GM18502 (cell line): ENCODE results near the gene ANKMY1.

Experiments
- ATAC-seq: cut with Tn5 transposase; IDR thresholded peaks from one replicate; pipeline ENCODE4 v1.9.1; 2021; ENCODE audit warnings: mild to moderate bottlenecking; ENCODE audit not compliant: unreplicated experiment, poor library complexity

Gene ANKMY1

DNA sequence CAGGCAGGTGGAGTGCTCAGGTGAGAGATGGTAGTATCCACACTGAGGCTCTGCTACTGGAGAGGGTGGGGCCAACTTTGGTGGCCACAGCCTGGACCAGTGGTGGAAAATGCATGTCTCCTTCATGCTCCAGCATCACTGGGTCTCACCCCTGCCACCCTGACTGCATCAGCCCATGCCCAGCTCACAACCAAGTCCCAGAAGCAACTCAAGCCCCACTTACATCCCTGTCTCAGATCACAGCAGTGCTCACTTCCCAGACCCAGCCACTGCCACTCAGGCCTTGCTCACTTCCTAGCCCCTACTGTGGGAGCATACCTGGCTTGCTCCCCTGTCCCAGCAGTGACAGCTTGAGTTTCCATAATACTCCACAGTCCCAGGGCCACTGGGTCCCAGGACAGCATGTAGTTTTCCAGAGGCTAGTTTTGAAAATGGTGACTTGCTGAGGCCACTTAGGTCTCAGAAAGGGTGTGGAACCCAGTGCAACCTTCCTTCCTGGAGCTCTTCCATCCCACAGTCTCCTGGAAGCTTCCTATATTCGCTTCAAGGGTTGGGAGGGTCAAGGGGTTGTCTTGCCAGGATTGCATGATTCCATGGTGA, 63.5 kb downstream of the ANKMY1 start:
- ATAC-seq: no peak

DNA sequence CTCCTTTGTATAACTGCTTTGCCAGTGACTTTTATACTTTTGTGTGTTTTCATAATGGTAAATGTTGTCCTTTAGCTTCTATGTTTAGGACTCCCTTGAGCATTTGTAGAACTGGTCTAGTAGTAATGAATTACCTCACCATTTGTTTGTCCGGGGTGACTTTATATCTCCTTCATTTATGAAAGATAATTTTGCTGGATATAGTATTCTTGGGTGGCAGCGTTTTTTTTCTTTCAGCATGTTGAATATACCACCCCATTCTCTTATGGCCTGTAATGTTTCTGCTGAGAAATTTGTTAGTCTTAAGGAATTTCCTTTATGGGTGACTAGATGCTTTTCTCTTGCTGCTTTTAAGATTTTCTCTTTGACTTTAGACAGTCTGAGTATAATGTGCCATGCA, 66.3 kb downstream of the ANKMY1 start:
- ATAC-seq: no peak

DNA sequence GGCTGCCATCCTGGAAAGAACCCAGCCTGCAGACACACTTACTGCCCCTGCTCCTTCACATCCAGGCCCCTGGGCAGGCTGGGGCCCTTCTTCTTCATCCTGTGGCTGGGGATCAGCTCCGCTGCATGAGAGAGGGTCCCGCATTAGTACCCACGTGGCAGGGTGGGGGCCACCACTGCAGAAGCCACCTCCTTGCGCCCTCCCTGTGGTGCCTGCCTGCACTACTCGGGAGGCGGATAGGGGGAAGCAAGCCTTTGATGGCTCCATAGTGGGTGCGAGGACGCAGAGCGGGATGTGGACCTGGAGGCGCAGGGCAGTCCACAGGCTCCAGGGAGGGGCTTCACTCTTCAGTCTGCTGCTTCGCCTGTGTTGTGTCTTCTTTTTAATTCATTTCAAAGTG, 75.6 kb downstream of the ANKMY1 start:
- no peak for ATAC-seq

DNA sequence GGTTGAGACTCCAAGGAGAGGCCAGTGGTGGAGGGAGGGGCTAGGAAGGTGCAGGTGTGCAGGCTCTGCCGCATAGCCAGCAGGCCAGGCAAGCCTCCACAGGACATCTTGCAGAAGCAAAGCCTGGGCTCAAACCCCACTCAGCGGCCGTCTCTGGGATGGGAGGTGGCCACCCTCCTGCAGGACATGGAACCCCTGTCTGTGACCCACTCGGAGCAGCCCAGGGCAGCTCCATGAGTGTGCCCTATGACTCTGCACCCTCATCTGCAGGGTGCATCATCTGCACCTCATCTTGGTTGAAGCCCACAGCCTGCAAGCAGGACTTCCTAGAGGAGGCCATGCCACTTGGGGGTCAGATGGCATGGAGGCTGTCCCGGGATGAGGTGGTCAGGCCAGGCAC, 76.1 kb downstream of the ANKMY1 start:
- ATAC-seq: no peak

DNA sequence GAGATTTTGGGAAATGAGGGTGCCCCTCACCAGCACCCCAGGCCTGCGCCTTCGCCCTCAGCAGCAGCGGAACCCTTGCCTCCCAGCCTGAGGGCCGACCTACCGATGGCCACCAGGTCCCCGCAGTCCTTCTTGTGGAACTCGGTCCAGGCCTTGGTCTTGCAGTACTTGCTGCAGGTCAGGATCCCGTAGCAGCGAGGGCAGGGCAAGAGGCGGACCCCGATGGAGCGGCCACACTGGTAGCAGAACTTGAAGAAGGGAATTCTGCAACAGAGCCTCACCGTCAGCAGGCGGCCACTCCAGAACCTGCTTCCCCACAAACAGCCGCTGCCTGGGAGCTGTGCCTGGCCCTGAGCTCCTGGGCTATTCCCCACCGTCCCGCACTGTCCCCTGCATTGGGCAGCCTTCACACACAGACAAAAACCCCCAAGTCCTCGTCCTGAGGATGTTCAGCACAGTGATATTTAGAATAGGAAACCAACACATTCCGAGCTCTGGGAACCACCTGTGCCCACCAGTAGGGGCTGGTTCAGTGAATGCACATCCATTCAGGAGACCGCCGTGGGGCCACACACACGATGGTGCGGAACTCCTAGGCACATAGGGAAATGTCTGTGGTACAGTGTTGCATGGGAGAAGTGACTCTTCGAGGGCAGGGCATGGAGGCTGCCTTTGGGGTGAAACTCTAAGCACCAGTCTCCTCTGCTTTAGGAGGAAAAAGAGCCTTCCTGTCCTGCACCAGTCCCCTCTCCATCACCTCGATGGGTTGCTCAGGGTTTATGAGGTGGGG, 76.8 kb downstream of the ANKMY1 start:
- ATAC-seq: no peak

DNA sequence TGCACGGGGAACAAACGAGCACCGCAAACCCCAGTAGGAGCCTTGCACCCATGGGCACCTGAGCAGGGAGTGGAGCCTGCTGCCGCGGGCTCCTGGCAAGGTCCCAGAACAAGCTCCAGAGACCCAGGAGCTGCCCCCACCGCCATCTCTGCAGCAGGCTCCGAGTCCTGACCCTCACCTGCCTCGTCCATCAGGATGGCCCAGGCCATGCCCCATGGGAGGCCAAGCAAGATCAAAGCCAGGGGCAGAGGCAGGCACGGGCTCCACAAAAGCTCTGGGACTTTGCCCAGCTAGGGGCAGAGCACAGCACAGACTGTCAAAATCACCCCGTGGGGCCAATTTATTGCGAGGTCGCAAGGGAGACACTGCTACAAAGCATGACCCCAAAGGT, 78.7 kb downstream of the ANKMY1 start:
- no peak for ATAC-seq

DNA sequence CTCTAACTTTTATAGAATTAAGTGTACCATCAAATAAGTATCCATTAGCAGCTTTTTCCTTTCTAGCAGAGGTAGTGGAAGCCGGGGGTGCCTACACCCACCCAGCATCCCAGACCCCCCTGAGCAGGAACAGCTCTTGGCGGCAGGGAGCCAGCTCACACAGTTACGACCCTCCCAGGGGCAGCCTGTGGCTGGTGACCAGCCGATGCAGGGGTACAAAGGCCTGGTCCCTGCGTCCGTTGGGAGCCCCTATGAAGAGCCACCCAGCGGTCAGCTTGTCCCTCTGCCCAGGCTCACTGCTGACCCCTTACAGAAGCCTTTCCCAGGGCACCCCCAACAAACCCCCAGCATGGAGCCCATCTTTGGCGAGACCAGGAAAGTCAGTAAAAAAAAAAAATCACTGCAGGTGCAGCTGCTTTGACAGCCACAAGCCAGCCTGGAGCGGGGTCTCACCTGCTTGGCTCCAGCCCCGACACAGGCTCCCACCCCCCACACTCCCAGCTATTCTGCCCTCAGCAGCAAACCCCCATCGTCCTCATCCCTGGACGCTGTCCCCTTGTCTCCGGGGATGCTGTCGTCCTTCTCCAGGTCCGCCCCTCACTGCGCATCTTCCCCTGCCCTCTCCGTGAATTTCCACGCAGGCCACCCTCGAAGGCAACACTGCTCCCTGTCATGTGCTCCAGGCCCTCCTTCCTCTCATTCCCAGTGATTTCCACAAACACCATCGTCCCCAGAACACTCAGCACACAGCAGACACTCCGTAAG, 79.3 kb downstream of the ANKMY1 start:
- no peak for ATAC-seq

DNA sequence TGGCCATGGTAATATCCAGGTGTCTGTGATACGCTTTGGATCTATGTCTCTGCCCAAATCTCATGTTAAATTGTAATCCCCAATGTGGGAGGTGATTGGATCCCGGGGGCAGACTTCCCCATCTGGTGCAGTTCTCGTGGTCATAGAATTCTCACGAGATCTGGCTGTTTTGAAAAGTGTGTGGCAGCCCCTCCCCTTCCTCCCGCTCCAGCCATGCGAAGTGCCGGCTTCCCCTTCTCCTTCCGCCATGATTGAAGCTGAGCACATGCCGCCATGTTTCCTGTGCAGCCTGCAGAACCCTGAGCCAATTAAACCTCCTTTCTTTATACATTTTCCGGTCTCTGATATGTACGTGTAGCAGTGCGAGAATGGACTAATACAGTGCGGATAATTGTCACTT, 79.9 kb downstream of the ANKMY1 start:
- ATAC-seq: no peak

DNA sequence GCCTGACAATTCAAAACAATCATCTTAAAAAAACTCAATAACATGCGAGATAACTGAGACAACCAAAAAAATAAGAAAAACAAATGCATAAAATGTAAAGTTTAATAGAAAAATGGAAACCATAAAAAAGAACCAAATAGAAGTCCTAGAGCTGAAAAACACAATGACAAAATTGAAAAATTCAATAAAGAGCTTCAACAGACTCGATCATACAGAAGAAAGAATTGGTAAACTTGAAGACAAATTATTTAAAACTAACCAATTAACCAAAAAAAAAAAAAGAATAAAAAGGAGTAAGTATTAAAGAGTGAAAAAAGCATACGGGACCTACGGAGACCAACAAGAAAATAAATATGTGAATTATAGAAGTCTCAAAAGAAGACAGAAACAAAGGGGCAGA, 84.6 kb downstream of the ANKMY1 start:
- no peak for ATAC-seq

DNA sequence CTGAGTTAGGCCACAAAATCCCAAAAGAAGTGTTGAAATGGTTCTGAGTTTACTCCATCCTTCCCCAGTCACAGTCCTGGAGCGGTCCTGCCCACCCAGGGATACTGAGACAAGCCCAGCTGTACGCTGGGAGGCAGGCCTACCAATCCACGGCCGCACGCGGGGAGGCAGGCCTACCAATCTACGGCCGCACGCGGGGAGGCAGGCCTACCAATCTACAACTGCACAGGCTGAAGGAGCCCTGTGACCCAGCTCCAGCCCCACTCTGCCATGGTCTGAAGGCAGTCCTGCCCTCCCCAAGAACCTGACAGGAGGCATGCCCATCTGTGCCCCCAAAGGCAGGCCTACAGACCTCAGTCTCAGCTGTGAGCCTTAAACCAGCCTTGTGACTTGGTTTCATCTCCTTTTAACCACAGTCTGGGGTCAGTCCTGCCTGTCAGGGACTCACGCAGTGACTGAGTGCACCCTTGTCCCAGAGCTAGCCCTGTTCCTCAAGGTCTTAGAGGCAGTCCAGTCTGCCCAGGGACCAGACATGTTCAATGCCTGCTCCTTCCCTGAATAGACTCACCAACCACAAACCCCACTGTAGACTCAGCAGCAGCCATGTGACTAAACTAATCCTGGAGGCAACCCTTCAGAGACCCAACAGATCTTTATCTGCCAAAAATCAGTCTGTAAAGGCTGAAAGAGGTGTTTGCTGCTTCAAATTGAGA, 85.6 kb downstream of the ANKMY1 start:
- ATAC-seq: no peak

DNA sequence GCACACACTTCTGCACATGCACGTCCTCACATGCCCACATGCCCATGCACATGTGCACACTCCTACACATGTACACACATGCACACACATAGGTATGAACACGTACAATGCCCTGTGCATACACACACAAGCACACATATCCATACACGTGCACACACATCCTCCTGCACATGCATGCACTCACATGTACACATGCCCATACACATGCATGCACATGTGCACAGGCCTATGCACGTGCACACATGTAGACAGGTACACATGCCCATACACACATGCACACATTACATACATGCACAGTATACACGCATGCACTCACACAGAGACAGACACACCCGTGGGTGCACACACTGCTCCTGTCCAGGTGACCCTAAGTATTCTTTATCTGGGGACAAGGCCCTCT, 88.0 kb downstream of the ANKMY1 start:
- ATAC-seq: no peak

DNA sequence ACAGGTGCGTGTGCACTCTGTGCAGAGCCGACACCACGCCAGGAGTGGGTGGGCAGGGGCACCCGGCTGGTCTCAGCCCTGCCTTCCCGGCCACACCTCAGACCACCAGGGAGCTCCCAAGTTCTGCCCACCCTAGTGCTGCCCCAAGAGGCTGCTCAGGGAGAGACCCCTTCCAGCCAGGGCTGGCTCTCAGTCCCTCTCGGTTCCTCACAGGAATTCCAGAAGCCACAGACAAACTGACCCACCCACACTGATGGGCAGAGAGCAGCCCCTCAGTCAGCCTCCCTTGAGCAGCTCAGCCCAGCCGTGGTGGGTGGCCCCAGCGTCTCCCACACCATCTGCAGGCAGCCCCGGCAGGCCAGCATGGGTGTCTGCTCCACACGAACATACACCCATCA, 88.5 kb downstream of the ANKMY1 start:
- no peak for ATAC-seq

DNA sequence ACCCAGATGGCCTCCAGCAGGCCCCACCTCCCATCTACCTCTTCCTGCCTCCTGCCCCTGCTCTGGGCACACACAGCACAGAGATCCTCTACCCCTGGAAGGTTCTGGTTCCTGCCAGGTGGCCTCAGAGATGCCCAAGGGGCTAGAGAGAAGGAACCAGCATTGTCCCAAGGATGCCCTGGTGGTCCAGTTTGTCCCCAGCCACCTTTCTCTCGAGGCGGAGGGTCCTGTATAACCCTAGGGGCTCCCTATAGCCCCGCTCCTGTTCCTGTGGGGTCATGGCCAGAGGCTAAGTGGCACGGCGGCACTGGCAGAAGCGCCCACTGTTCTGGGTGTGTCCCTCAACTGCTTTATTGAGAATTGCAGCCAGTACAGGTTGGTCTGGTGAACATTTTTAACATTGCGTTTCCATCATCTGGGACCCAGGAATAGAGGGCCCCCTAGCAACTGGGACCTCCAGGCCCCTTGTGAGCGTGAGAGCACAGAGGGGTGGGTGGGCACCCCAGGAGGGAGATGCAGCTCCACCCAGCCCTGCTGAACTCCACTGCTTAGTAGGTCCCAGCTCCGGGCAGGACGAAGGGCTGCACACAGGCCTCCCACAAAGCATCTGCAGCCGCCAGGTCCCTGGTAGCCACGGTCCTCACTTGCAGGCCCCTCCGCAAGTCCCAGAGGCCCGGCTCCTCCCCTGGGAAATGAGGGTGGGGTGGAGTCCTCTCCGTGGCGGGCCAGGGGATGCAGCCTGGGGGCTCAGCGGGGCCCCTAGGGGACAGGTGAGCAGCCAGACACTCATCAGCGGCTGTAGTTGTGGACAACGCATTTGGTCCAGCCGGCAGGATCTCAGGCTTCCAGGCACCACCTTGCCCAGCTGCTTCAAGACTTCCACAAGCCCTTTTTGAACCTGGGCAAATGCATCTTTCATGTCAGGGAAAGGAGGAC, 89.2 kb downstream of the ANKMY1 start:
- ATAC-seq: no peak

DNA sequence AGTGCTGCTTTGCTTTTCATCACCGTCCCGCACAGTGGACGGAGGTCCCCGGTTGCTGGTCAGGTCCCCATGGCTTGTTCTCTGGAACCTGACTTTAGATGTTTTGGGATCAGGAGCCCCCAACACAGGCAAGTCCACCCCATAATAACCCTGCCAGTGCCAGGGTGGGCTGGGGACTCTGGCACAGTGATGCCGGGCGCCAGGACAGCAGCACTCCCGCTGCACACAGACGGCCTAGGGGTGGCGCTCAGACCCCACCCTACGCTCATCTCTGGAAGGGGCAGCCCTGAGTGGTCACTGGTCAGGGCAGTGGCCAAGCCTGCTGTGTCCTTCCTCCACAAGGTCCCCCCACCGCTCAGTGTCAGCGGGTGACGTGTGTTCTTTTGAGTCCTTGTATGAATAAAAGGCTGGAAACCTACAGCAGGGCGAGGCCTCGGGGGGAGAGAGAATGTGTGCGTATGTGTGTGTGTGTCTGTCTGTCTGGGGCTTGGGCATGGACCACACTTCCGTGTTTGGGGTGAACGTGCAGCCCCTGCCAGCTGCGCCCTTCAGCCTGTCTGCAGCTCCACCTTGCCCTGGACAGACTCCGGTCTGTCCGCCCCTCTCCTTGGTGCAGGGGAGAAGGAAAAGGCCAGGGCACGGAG, 90.0 kb downstream of the ANKMY1 start:
- ATAC-seq: no peak

DNA sequence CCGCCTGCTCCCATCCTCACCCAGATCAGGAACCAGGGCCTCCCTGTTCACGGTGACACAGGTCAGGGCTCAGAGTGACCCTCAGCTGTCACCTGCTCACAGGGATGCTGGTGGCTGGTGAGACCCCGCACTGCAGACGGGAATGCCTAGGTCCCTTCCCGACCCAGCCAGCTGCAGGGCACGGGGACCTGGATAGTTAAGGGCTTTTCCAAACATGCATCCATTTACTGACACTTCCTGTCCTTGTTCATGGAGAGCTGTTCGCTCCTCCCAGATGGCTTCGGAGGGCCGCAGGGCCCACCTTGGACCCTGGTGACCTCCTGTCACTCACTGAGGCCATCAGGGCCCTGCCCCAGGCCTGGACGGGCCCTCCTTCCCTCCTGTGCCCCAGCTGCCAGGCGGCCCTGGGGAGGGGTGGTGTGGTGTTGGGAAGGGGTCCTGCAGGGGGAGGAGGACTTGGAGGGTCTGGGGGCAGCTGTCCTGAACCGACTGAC, 90.6 kb downstream of the ANKMY1 start:
- ATAC-seq: no peak

DNA sequence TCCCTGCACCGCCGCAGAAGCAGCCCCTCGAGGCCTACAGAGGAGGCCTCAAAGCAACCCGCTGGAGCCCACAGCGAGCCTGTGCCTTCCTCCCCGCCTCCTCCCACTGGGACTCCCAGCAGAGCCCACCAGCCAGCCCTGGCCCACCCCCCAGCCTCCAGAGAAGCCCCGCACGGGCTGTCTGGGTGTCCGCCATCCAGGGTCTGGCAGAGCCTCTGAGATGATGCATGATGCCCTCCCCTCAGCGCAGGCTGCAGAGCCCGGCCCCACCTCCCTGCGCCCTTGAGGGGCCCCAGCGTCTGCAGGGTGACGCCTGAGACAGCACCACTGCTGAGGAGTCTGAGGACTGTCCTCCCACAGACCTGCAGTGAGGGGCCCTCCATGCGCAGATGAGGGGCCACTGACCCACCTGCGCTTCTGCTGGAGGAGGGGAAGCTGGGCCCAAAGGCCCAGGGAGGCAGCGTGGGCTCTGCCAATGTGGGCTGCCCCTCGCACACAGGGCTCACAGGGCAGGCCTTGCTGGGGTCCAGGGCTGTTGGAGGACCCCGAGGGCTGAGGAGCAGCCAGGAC, 91.1 kb downstream of the ANKMY1 start:
- ATAC-seq: no peak

DNA sequence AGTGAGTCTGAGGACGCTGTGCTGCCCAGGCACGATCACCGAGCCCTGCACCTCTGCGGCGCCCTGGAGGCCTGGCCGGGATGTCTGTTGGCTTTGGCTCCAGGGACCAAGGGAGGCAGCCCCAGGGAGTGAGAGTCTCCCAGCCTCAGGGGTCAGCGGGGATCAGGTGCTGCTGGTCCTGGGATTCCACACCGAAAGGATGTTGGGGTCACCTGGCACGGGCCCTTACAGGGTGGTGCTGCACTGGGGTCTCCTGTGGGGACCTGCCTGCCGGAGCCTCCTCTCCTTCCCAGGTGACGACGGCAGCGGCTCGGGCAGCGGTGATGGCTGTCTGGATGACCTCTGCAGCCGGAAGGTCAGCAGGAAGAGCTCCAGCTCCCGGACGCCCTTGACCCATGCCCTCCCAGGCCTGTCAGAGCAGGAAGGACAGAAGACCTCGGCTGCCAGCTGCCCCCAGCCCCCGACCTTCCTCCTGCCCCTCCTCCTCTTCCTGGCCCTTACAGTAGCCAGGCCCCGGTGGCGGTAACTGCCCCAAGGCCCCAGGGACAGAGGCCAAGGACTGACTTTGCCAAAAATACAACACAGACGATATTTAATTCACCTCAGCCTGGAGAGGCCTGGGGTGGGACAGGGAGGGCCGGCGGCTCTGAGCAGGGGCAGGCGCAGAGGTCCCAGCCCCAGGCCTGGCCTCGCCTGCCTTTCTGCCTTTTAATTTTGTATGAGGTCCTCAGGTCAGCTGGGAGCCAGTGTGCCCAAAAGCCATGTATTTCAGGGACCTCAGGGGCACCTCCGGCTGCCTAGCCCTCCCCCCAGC, 91.8 kb downstream of the ANKMY1 start:
- no peak for ATAC-seq

DNA sequence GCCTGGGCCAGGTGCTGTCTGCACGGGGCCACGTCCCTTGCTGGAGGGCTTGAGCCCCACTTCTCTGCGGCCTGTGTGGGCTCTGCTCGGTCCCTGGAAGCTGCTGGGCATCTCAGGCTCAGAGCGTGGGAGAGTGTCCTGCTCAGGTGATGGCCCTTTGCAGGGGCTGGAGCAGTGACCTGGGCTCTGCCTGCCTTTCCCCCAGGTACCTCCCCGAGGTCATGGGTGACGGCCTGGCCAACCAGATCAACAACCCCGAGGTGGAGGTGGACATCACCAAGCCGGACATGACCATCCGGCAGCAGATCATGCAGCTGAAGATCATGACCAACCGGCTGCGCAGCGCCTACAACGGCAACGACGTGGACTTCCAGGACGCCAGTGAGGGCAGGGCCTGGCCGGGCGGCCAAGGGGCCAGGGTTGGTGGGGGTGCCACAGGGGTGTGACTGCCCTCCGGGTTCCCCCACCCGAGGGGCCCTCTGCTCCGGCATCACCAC, 92.5 kb downstream of the ANKMY1 start:
- ATAC-seq: no peak
